ENCODE measurements around the gene VEPH1. TPM values are rescaled to one million over a fixed set of nuclear protein-coding genes. Genes with fewer than 3 reads are reported as not detected.

VEPH1 gene
- total RNA-seq, 1 experiment from 2014 or later, result 27.3 TPM

GRCh38 chr3:157239082-157239704 lies 264.0 kb downstream of the VEPH1 start:
- intact Hi-C loops (cut with micrococcal nuclease), result loop anchor here (1.0 kb wide), 1 partner anchor 35 kb away; no protein-coding TSS in a partner anchor
- Histone ChIP-seq H4K20me1 (ENCODE audit: low read length) (no peaks in the 10 kb centered on the region), H2AFZ (ENCODE audit: low read length) (no peak overlapping the region), H3F3A (ENCODE audit: low read length, unreplicated experiment) (peaks cover 4% of the 10 kb centered on the region), H3K79me2 (ENCODE audit: low read length) (no peaks in the 10 kb centered on the region), H3K27ac (ENCODE audit: low read length) (no peak overlapping the region), H3K27me3 (ENCODE audit: low read length) (no peaks in the 10 kb centered on the region), H3K4me1 (ENCODE audit: insufficient read depth, low read length) (peaks cover 7% of the 10 kb centered on the region; the same call in 1 of the 2 replicates), H3K9me2 (replicated peaks; ENCODE audit: low read length) (no peaks in the 10 kb centered on the region), H3K9ac (ENCODE audit: low read length) (no peak overlapping the region), H3K4me3 (ENCODE audit: low read length) (no peak overlapping the region), H3K9me3 (ENCODE audit: low read length) (no peaks in the 10 kb centered on the region), H3K36me3 (ENCODE audit: low read depth, low read length) (no peaks in the 10 kb centered on the region), H3K4me2 (ENCODE audit: low read length) (no peak overlapping the region)
- BruUV-seq (replicated peaks), result no TSS peak
- ChIA-PET CTCF (no interaction called here), POLR2A (ENCODE audit: unreplicated experiment) (no interaction called here)
- TF ChIP-seq CTCF (conservative IDR thresholded peaks at IDR 0.05; ENCODE audit: low read depth, low read length) (peak; percentile 97), EZH2 (IDR thresholded peaks at IDR 0.05; ENCODE audit: low read length, unreplicated experiment) (no peak)
- ATAC-seq (peak; percentile 98), DNase-seq (peak; percentile 81)

GRCh38 chr3:157238457-157238856 lies 264.8 kb downstream of the VEPH1 start:
- H3K27ac ChIP-seq (ENCODE audit: low read length), result no peak overlapping the region
- H3K9me3 ChIP-seq (ENCODE audit: low read length), result no peaks in the 10 kb centered on the region
- no peaks in the 10 kb centered on the region for H4K20me1 ChIP-seq (ENCODE audit: low read length)
- H3K9me2 ChIP-seq (replicated peaks; ENCODE audit: low read length), result no peaks in the 10 kb centered on the region
- H3K4me2 ChIP-seq (ENCODE audit: low read length), result no peak overlapping the region
- no peak for TF ChIP-seq CTCF (conservative IDR thresholded peaks at IDR 0.05; ENCODE audit: low read depth, low read length)
- TF ChIP-seq EZH2phosphoT487 (IDR thresholded peaks at IDR 0.05; ENCODE audit: borderline replicate concordance, low read length), result no peak
- no peak for TF ChIP-seq EZH2 (IDR thresholded peaks at IDR 0.05; ENCODE audit: low read length, unreplicated experiment)
- H3K36me3 ChIP-seq (ENCODE audit: low read depth, low read length), result no peaks in the 10 kb centered on the region
- BruUV-seq (replicated peaks), result no TSS peak
- peaks cover 9% of the 10 kb centered on the region; the same call in 1 of the 2 replicates for H3K4me1 ChIP-seq (ENCODE audit: insufficient read depth, low read length)
- no peak overlapping the region for H2AFZ ChIP-seq (ENCODE audit: low read length)
- CTCF ChIA-PET, result no interaction called here
- DNase-seq, result no peak
- no peak for ATAC-seq
- POLR2A ChIA-PET (ENCODE audit: unreplicated experiment), result no interaction called here
- H3F3A ChIP-seq (ENCODE audit: low read length, unreplicated experiment), result peaks cover 4% of the 10 kb centered on the region
- intact Hi-C loops (cut with micrococcal nuclease), result no loop called here
- no peaks in the 10 kb centered on the region for H3K79me2 ChIP-seq (ENCODE audit: low read length)
- no peaks in the 10 kb centered on the region for H3K27me3 ChIP-seq (ENCODE audit: low read length)
- no peak overlapping the region for H3K9ac ChIP-seq (ENCODE audit: low read length)
- no peak overlapping the region for H3K4me3 ChIP-seq (ENCODE audit: low read length)

GRCh38 chr3:157237886-157238285 lies 265.3 kb downstream of the VEPH1 start:
- CTCF ChIA-PET, result no interaction called here
- BruUV-seq (replicated peaks), result no TSS peak
- TF ChIP-seq EZH2 (IDR thresholded peaks at IDR 0.05; ENCODE audit: low read length, unreplicated experiment) (no peak), CTCF (conservative IDR thresholded peaks at IDR 0.05; ENCODE audit: low read depth, low read length) (no peak), EZH2phosphoT487 (IDR thresholded peaks at IDR 0.05; ENCODE audit: borderline replicate concordance, low read length) (no peak)
- DNase-seq (no peak), ATAC-seq (no peak)
- Histone ChIP-seq H3K4me1 (ENCODE audit: insufficient read depth, low read length) (peaks cover 9% of the 10 kb centered on the region; the same call in 1 of the 2 replicates), H3K9me3 (ENCODE audit: low read length) (no peaks in the 10 kb centered on the region), H3F3A (ENCODE audit: low read length, unreplicated experiment) (peaks cover 4% of the 10 kb centered on the region), H3K9me2 (replicated peaks; ENCODE audit: low read length) (no peaks in the 10 kb centered on the region), H3K4me2 (ENCODE audit: low read length) (no peak overlapping the region), H3K4me3 (ENCODE audit: low read length) (no peak overlapping the region), H3K27ac (ENCODE audit: low read length) (no peak overlapping the region), H3K36me3 (ENCODE audit: low read depth, low read length) (no peaks in the 10 kb centered on the region), H3K27me3 (ENCODE audit: low read length) (no peaks in the 10 kb centered on the region), H3K9ac (ENCODE audit: low read length) (no peak overlapping the region), H2AFZ (ENCODE audit: low read length) (no peak overlapping the region), H3K79me2 (ENCODE audit: low read length) (no peaks in the 10 kb centered on the region), H4K20me1 (ENCODE audit: low read length) (no peaks in the 10 kb centered on the region)
- intact Hi-C loops (cut with micrococcal nuclease), result no loop called here
- POLR2A ChIA-PET (ENCODE audit: unreplicated experiment), result no interaction called here

Measured in PC-3 (cell line).